ENCODE data around the gene DDX50. TPM values are rescaled to one million over a fixed set of nuclear protein-coding genes. Genes with fewer than 3 reads are reported as not detected.

Gene DDX50
- total and polyA plus RNA-seq, 5 donors from 2014 or later = 36.6 to 47.3 (median 39.7) TPM

- no peaks in the 10 kb centered on the region for H3K36me3 Mint-ChIP-seq
- peaks cover 0 to 8% (median 0%) of the 10 kb centered on the region in 7 donors for H3K9me3 Mint-ChIP-seq
- ATAC-seq (ENCODE audit: low read depth in 2 of 2) (no peak), DNase-seq (no peak)
- Histone ChIP-seq H3K9me3 (ENCODE audit: control insufficient read depth in 2 of 2, low read length in 2 of 2) (no peaks in the 10 kb centered on the region), H3K27ac (ENCODE audit: insufficient read depth, low read length, poor library complexity, severe bottlenecking) (no peak overlapping the region), H3K27me3 (ENCODE audit: control insufficient read depth, insufficient read depth, low read length) (no peaks in the 10 kb centered on the region), H3K36me3 (ENCODE audit: control insufficient read depth, insufficient read depth, low read length) (no peaks in the 10 kb centered on the region), H3K4me1 (ENCODE audit: control insufficient read depth, insufficient read depth, low read length, poor library complexity, severe bottlenecking) (no peaks in the 10 kb centered on the region), H3K4me3 (ENCODE audit: low read depth, low read length) (no peak overlapping the region)
- H3K4me1 Mint-ChIP-seq = peaks cover 0 to 6% (median 2%) of the 10 kb centered on the region in 4 donors
- H3K27me3 Mint-ChIP-seq = peaks cover 9% of the 10 kb centered on the region
- H3K27ac Mint-ChIP-seq = peak overlapping the region in 1 of 3 donors; percentile 17
- no peak overlapping the region for H3K4me3 Mint-ChIP-seq
Measured at GRCh38 chr10:68870061-68870460, 31.1 kb upstream of the DDX50 start.

DNA sequence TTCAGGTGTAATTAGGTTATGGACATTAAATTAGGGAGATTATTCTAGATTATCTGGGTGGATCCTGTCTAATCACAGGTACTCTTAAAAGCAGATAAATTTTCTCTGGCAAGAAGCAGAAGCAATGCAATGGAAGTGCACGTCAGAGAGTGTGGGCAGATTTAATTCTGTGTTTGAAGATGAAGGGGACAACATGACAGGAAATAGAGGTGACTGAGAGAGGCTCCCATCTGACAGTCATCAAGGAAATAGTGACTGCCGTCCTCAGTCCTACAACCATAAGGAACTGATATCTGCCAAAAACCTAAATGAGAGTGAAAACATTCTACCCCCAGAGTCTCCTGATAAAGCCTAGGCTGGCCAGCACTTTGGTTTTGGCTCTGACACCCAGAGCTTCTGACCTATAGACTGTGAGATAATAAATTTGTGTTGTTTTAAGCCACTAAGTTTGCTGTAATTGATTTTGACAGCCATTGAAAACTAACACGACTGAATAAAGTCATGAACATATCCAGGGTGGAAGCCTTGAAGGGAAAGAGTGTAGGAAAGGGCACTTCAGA is 30.5 kb upstream of the DDX50 start:
- Histone ChIP-seq H3K27me3 (ENCODE audit: control insufficient read depth, insufficient read depth, low read length) (no peaks in the 10 kb centered on the region), H3K4me3 (ENCODE audit: low read depth, low read length) (no peak overlapping the region), H3K4me1 (ENCODE audit: control insufficient read depth, insufficient read depth, low read length, poor library complexity, severe bottlenecking) (no peaks in the 10 kb centered on the region), H3K9me3 (ENCODE audit: control insufficient read depth in 2 of 2, low read length in 2 of 2) (no peaks in the 10 kb centered on the region), H3K36me3 (ENCODE audit: control insufficient read depth, insufficient read depth, low read length) (no peaks in the 10 kb centered on the region), H3K27ac (ENCODE audit: insufficient read depth, low read length, poor library complexity, severe bottlenecking) (no peak overlapping the region)
- Mint-ChIP-seq H3K27ac (peak overlapping the region in 1 of 3 donors; percentile 17), H3K4me1 (peaks cover 0 to 6% (median 2%) of the 10 kb centered on the region in 4 donors), H3K4me3 (no peak overlapping the region), H3K9me3 (peaks cover 0 to 8% (median 0%) of the 10 kb centered on the region in 7 donors), H3K36me3 (no peaks in the 10 kb centered on the region), H3K27me3 (peaks cover 9% of the 10 kb centered on the region)
- ATAC-seq (ENCODE audit: low read depth in 2 of 2) (peak; percentile 47 to 53), DNase-seq (peak in 2 of 3 donors; percentile 16 to 44)

DNA sequence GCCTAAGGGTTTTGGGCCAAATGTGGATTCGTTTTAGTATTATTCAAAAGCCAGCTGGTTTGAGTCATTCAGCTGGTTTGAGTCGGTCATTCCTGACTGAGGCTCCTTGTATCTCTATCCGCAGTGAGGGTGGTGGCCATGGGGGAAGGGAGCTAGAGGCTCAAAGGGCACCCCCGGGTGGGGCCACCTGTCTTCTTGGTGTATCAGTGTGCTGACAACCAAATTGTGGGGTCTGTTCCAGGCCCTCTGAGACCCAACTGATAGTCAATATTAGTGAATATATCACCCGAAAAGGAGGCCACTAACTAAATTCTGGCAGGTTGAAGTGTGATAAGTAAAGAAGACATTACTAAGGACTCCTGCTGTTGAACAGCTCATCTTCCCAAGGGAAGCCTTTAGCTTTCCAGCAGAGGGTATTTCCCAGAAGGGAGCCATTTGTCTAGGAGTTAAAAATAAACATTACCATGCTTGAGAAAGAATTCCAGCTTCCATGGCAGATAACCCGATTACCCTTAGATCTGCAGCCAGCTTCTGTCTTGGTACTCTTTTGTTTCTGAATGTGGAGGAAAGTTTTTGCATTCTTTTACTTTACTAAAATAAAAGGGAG is 29.9 kb upstream of the DDX50 start:
- no peaks in the 10 kb centered on the region for H3K36me3 ChIP-seq (ENCODE audit: control insufficient read depth, insufficient read depth, low read length)
- no peaks in the 10 kb centered on the region for H3K27me3 ChIP-seq (ENCODE audit: control insufficient read depth, insufficient read depth, low read length)
- no peaks in the 10 kb centered on the region for H3K36me3 Mint-ChIP-seq
- H3K27ac Mint-ChIP-seq = no peak overlapping the region
- H3K4me1 ChIP-seq (ENCODE audit: control insufficient read depth, insufficient read depth, low read length, poor library complexity, severe bottlenecking) = no peaks in the 10 kb centered on the region
- H3K27ac ChIP-seq (ENCODE audit: insufficient read depth, low read length, poor library complexity, severe bottlenecking) = no peak overlapping the region
- ATAC-seq (ENCODE audit: low read depth in 2 of 2) = no peak
- peaks cover 0 to 8% (median 0%) of the 10 kb centered on the region in 7 donors for H3K9me3 Mint-ChIP-seq
- no peak overlapping the region for H3K4me3 Mint-ChIP-seq
- peaks cover 9% of the 10 kb centered on the region for H3K27me3 Mint-ChIP-seq
- H3K4me3 ChIP-seq (ENCODE audit: low read depth, low read length) = no peak overlapping the region
- H3K4me1 Mint-ChIP-seq = peaks cover 0 to 6% (median 2%) of the 10 kb centered on the region in 4 donors
- no peak for DNase-seq
- H3K9me3 ChIP-seq (ENCODE audit: control insufficient read depth in 2 of 2, low read length in 2 of 2) = no peaks in the 10 kb centered on the region

DNA sequence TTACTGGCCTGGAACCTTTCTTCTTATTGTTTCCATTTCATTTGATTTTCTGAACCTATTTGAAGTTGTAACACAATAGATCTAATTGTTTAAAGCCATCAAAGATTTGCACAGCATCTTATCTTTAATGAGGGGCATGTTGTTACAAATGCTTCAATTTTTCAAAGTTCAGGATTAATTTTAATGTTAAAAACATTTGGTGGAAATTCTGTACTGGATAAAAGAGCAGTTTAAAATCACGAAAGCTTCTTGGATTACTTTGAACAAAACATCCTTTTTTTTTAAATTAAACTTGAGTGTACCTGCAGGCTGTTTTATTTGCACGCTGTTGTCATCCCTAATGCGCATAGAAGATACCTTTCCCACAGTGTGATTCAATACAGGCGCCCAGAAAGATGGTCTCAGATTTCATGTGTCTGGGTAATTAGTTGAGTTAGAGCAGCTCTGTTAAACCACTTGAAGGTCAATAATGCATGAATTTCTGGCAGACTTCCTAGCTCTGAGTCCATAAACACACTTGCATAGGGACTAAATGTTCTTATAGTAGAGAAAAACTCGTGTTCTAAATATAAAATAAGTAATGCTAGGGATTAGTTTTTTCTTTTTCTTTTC is 29.3 kb upstream of the DDX50 start:
- H3K9me3 Mint-ChIP-seq = peaks cover 0 to 6% (median 0%) of the 10 kb centered on the region in 7 donors
- H3K4me3 ChIP-seq (ENCODE audit: low read depth, low read length) = no peak overlapping the region
- no peak overlapping the region for H3K27ac ChIP-seq (ENCODE audit: insufficient read depth, low read length, poor library complexity, severe bottlenecking)
- no peak for ATAC-seq (ENCODE audit: low read depth in 2 of 2)
- no peaks in the 10 kb centered on the region for H3K9me3 ChIP-seq (ENCODE audit: control insufficient read depth in 2 of 2, low read length in 2 of 2)
- H3K36me3 ChIP-seq (ENCODE audit: control insufficient read depth, insufficient read depth, low read length) = no peaks in the 10 kb centered on the region
- no peak overlapping the region for H3K27ac Mint-ChIP-seq
- H3K27me3 Mint-ChIP-seq = peaks cover 9% of the 10 kb centered on the region
- no peaks in the 10 kb centered on the region for H3K27me3 ChIP-seq (ENCODE audit: control insufficient read depth, insufficient read depth, low read length)
- H3K4me1 ChIP-seq (ENCODE audit: control insufficient read depth, insufficient read depth, low read length, poor library complexity, severe bottlenecking) = no peaks in the 10 kb centered on the region
- no peak for DNase-seq
- H3K4me1 Mint-ChIP-seq = peaks cover 0 to 6% (median 2%) of the 10 kb centered on the region in 4 donors
- no peaks in the 10 kb centered on the region for H3K36me3 Mint-ChIP-seq
- no peak overlapping the region for H3K4me3 Mint-ChIP-seq

- DNase-seq = no peak
- Mint-ChIP-seq H3K4me1 (no peaks in the 10 kb centered on the region), H3K9me3 (no peaks in the 10 kb centered on the region), H3K27ac (no peak overlapping the region), H3K4me3 (no peak overlapping the region), H3K36me3 (no peaks in the 10 kb centered on the region), H3K27me3 (peaks cover 9% of the 10 kb centered on the region)
- peaks cover 3% of the 10 kb centered on the region for H3K27me3 ChIP-seq (ENCODE audit: control insufficient read depth, insufficient read depth, low read length)
- H3K4me1 ChIP-seq (ENCODE audit: control insufficient read depth, insufficient read depth, low read length, poor library complexity, severe bottlenecking) = no peaks in the 10 kb centered on the region
- H3K36me3 ChIP-seq (ENCODE audit: control insufficient read depth, insufficient read depth, low read length) = no peaks in the 10 kb centered on the region
- no peak overlapping the region for H3K27ac ChIP-seq (ENCODE audit: insufficient read depth, low read length, poor library complexity, severe bottlenecking)
- no peak for ATAC-seq (ENCODE audit: low read depth in 2 of 2)
- no peak overlapping the region for H3K4me3 ChIP-seq (ENCODE audit: low read depth, low read length)
- H3K9me3 ChIP-seq (ENCODE audit: control insufficient read depth in 2 of 2, low read length in 2 of 2) = no peaks in the 10 kb centered on the region
Measured at GRCh38 chr10:68876246-68877138, 24.6 kb upstream of the DDX50 start.

GRCh38 chr10:68877482-68878110 is 23.5 kb upstream of the DDX50 start:
- peaks cover 9% of the 10 kb centered on the region for H3K27me3 Mint-ChIP-seq
- DNase-seq = no peak
- H3K27ac Mint-ChIP-seq = no peak overlapping the region
- ATAC-seq (ENCODE audit: low read depth in 2 of 2) = no peak
- H3K27me3 ChIP-seq (ENCODE audit: control insufficient read depth, insufficient read depth, low read length) = peaks cover 3% of the 10 kb centered on the region
- no peak overlapping the region for H3K4me3 Mint-ChIP-seq
- no peaks in the 10 kb centered on the region for H3K9me3 ChIP-seq (ENCODE audit: control insufficient read depth in 2 of 2, low read length in 2 of 2)
- no peak overlapping the region for H3K27ac ChIP-seq (ENCODE audit: insufficient read depth, low read length, poor library complexity, severe bottlenecking)
- H3K4me1 Mint-ChIP-seq = no peaks in the 10 kb centered on the region
- no peaks in the 10 kb centered on the region for H3K36me3 Mint-ChIP-seq
- H3K4me1 ChIP-seq (ENCODE audit: control insufficient read depth, insufficient read depth, low read length, poor library complexity, severe bottlenecking) = no peaks in the 10 kb centered on the region
- H3K36me3 ChIP-seq (ENCODE audit: control insufficient read depth, insufficient read depth, low read length) = no peaks in the 10 kb centered on the region
- H3K9me3 Mint-ChIP-seq = no peaks in the 10 kb centered on the region
- H3K4me3 ChIP-seq (ENCODE audit: low read depth, low read length) = no peak overlapping the region

DNA sequence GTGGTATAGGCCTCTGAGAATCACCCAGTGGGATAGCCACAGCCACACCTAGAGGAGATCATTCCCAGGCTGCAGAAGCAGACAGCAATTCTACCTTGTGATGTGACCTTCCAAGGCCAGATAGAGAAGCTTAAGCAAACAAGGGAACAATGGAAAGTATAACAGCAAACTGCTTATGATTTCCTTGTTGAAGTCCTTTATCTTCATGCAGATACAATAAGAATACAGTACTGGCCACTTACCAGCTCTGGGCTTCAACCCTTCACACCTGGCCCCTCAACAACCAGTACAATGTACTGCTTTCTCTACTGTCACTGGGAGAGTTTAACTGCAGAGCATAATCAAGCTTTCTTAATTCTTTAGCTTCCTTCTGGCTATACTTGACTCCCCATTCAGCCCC is 22.6 kb upstream of the DDX50 start:
- Mint-ChIP-seq H3K4me1 (no peaks in the 10 kb centered on the region), H3K27me3 (peaks cover 9% of the 10 kb centered on the region), H3K36me3 (no peaks in the 10 kb centered on the region), H3K27ac (no peak overlapping the region), H3K9me3 (no peaks in the 10 kb centered on the region), H3K4me3 (no peak overlapping the region)
- ATAC-seq (ENCODE audit: low read depth in 2 of 2) = no peak
- no peak for DNase-seq
- H3K9me3 ChIP-seq (ENCODE audit: control insufficient read depth in 2 of 2, low read length in 2 of 2) = no peaks in the 10 kb centered on the region
- H3K36me3 ChIP-seq (ENCODE audit: control insufficient read depth, insufficient read depth, low read length) = no peaks in the 10 kb centered on the region
- H3K4me3 ChIP-seq (ENCODE audit: low read depth, low read length) = no peak overlapping the region
- peaks cover 3% of the 10 kb centered on the region for H3K27me3 ChIP-seq (ENCODE audit: control insufficient read depth, insufficient read depth, low read length)
- H3K4me1 ChIP-seq (ENCODE audit: control insufficient read depth, insufficient read depth, low read length, poor library complexity, severe bottlenecking) = no peaks in the 10 kb centered on the region
- no peak overlapping the region for H3K27ac ChIP-seq (ENCODE audit: insufficient read depth, low read length, poor library complexity, severe bottlenecking)

Measured in CD4-positive, CD25-positive, alpha-beta regulatory T cell (primary cell).